ENCODE measurements around the gene TRIM33. TPM values are rescaled to one million over a fixed set of nuclear protein-coding genes. Genes with fewer than 3 reads are reported as not detected.
A peak's percentile ranks its signal among the peaks of the same experiment; 100 is the strongest.

Gene TRIM33
- total and polyA plus RNA-seq, 2 of the 13 experiments (the other 11 are each of a cell fraction or from before 2014, with no cell fraction given) = 35.5 to 42.2 TPM

DNA sequence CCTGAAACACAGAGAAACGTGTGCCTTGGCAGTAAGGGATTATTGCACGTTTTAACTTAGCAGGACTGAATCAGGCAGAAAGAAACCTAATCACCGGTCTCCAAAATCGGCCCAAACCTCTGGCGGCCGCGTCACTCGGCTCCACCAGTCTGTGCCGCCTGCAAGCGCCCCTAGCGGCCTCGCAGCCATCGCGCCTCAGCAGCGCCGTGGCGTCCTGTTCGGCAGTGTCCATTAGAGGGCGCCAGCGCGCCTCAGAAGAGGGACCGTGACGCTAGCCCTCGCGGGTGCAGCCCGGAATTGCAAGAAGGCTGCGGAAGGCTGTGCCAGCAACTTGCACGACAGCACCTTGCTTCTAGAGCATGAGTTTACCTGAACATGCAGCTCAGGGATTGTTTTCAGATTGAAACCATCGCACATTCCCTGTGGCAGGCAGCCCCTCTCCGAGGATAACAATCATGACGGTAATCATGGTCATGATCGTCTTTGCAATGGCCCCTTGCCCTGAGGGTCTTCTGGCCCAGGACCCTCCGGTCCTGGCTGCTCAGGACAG, 164.4 kb downstream of the TRIM33 start (continued):
- TF ChIP-seq, protein P1, sequence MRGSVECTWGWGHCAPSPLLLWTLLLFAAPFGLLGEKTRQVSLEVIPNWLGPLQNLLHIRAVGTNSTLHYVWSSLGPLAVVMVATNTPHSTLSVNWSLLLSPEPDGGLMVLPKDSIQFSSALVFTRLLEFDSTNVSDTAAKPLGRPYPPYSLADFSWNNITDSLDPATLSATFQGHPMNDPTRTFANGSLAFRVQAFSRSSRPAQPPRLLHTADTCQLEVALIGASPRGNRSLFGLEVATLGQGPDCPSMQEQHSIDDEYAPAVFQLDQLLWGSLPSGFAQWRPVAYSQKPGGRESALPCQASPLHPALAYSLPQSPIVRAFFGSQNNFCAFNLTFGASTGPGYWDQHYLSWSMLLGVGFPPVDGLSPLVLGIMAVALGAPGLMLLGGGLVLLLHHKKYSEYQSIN (CRISPR knock-in tag; IDR thresholded peaks at IDR 0.05; ENCODE audit: borderline replicate concordance) = no peak
- peak; percentile 33 for TF ChIP-seq SKI (IDR thresholded peaks at IDR 0.05; ENCODE audit: partially characterized antibody)
- peak; percentile 79; the same call in 1 of the 2 replicates for TF ChIP-seq ZKSCAN8 (CRISPR knock-in tag; IDR thresholded peaks at IDR 0.05; ENCODE audit: borderline replicate concordance)
- TF ChIP-seq, protein P2, sequence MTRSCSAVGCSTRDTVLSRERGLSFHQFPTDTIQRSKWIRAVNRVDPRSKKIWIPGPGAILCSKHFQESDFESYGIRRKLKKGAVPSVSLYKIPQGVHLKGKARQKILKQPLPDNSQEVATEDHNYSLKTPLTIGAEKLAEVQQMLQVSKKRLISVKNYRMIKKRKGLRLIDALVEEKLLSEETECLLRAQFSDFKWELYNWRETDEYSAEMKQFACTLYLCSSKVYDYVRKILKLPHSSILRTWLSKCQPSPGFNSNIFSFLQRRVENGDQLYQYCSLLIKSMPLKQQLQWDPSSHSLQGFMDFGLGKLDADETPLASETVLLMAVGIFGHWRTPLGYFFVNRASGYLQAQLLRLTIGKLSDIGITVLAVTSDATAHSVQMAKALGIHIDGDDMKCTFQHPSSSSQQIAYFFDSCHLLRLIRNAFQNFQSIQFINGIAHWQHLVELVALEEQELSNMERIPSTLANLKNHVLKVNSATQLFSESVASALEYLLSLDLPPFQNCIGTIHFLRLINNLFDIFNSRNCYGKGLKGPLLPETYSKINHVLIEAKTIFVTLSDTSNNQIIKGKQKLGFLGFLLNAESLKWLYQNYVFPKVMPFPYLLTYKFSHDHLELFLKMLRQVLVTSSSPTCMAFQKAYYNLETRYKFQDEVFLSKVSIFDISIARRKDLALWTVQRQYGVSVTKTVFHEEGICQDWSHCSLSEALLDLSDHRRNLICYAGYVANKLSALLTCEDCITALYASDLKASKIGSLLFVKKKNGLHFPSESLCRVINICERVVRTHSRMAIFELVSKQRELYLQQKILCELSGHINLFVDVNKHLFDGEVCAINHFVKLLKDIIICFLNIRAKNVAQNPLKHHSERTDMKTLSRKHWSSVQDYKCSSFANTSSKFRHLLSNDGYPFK (CRISPR knock-in tag; IDR thresholded peaks at IDR 0.05; ENCODE audit: borderline replicate concordance) = peak; percentile 70; the same call in 1 of the 2 replicates
- no peak for TF ChIP-seq ATM (IDR thresholded peaks at IDR 0.05; ENCODE audit: borderline replicate concordance)
- no peak for TF ChIP-seq THYN1 (CRISPR knock-in tag; IDR thresholded peaks at IDR 0.05; ENCODE audit: borderline replicate concordance, low read depth)
- TF ChIP-seq, protein P3, sequence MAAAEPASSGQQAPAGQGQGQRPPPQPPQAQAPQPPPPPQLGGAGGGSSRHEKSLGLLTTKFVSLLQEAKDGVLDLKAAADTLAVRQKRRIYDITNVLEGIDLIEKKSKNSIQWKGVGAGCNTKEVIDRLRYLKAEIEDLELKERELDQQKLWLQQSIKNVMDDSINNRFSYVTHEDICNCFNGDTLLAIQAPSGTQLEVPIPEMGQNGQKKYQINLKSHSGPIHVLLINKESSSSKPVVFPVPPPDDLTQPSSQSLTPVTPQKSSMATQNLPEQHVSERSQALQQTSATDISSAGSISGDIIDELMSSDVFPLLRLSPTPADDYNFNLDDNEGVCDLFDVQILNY (CRISPR knock-in tag; conservative IDR thresholded peaks at IDR 0.05) = no peak
- no peak for TF ChIP-seq ZNF318 (CRISPR knock-in tag; IDR thresholded peaks at IDR 0.05)
- peak; percentile 93 for TF ChIP-seq ZBTB33 (CRISPR knock-in tag; IDR thresholded peaks at IDR 0.05)
- TF ChIP-seq, protein P4, sequence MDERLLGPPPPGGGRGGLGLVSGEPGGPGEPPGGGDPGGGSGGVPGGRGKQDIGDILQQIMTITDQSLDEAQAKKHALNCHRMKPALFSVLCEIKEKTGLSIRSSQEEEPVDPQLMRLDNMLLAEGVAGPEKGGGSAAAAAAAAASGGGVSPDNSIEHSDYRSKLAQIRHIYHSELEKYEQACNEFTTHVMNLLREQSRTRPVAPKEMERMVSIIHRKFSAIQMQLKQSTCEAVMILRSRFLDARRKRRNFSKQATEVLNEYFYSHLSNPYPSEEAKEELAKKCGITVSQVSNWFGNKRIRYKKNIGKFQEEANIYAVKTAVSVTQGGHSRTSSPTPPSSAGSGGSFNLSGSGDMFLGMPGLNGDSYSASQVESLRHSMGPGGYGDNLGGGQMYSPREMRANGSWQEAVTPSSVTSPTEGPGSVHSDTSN (CRISPR knock-in tag; IDR thresholded peaks at IDR 0.05) = no peak
